HL-60/S4 treated with phorbol 12-myristate 13-acetate at 8.2 ng/mL for 4 days and 3 days (cell line): Measurements from ENCODE around the gene LRATD1.

Experiments used
- in situ Hi-C: fragments of 300-500 bp; cut with MboI; formaldehyde crosslinking; loops from 2 replicates; pipeline ENCODE4 v1.15.0; 2022; ENCODE audit warnings: low sequenced_read_pairs

The LRATD1 gene

DNA sequence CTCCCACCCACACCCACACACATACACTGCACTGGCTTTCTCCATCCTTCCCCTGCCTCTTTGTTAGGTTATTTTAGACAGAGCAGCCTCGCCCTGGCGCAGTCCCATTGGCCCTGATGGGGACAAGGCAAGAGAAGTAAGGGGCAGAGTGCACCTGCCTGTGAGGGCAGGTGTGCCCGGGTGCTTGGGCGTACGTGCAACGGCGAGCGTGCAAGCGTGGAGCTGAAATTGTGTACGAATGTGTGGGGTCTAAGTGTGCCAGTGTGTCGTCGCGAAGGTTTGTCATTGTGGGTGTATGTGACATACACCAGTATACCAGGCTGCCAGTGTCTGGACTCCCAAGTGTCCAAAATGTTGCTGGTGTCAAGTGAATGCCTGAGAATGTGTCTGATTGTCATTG, 544 bp downstream of the LRATD1 start:
- in situ Hi-C loops: no loop called here

- in situ Hi-C loops: no loop called here
These were observed 1.1 kb downstream of the LRATD1 start for GRCh38 chr2:14633461-14634181.

DNA sequence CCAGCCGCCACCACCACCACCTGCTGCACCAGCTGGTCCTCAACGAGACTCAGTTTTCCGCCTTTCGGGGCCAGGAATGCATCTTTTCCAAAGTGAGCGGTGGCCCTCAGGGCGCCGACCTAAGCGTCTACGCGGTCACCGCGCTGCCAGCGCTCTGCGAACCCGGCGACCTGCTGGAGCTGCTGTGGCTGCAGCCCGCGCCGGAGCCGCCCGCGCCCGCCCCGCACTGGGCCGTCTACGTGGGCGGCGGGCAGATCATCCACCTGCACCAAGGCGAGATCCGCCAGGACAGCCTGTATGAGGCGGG, 1.6 kb downstream of the LRATD1 start:
- in situ Hi-C loops: no loop called here

DNA sequence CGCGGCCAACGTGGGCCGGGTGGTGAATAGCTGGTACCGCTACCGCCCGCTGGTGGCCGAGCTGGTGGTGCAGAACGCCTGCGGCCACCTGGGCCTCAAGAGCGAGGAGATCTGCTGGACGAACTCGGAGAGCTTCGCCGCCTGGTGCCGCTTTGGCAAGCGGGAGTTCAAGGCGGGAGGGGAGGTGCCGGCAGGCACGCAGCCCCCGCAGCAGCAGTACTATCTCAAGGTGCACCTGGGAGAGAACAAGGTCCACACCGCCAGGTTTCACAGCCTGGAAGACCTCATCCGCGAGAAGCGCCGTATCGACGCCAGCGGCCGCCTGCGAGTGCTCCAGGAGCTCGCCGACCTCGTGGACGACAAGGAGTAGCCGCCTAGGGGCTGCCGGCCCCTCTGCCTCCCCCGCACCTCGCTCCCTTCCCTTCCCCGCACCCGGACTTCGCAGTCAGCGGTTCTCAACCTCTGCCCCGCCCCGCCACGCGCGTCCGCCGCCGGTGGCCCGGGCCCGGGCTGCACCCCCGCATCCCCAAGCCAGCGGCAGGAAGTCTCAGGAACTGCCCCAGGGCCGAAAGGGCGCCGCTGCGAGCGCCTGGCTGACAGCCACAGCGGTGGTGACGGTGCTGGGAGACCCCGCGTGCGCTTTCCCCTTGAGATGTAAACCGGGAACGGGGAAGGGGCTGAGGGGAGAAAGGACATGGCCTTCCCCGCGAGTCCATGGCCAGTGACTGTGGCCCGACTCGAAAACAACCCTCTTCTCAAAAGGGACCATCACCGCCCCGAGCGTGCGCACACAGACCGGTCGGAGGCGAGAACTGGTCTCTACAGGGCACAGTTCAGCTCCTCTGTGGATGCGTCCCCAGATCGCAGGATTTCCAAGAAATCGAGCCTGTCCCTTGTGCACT, 2.2 kb downstream of the LRATD1 start:
- in situ Hi-C loops: no loop called here

DNA sequence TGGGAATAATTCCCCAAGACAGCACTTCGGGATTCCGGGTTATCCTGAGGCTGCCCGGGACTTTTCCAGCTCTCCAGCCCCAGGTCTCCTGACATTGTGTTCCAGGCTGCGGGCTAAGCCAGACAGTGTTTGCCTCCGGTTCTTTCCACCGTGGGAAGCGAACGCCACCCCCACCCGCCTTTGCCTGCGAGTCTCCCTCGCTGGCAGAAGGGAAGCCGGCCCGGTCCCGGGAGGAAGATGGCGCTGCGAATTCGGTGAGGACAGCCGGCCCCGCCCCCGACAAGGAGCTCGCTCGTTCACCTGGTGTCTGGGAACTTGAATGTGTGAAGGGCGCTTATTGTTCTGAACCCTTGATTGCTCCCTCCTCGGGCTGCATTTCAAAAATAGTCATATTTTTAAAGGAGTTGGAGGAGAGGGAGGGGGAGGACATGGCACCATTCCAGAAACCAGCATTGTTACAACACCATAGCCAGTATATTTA, 2.9 kb downstream of the LRATD1 start:
- in situ Hi-C loops: no loop called here

DNA sequence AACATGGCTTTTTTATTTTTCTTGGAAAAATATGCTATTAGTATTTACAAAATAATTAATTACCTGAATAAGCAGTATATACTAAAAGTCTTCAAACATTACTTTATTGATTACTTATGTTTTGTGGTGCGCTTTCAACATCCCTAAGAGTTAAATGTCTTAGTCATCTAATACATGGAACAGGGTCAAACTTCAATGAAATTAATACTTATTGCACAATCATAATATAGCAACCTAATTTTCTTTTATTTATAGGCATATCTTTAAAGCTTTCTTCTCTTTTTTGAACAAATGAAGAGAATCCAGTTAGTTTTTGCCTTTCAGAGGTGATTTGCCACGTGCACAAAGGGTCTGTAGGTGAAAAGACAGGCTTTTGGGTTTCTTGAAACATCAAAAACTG, 6.0 kb downstream of the LRATD1 start:
- in situ Hi-C loops: no loop called here

- in situ Hi-C loops: no loop called here
These were observed 8.6 kb downstream of the LRATD1 start for GRCh38 chr2:14641116-14641515.

DNA sequence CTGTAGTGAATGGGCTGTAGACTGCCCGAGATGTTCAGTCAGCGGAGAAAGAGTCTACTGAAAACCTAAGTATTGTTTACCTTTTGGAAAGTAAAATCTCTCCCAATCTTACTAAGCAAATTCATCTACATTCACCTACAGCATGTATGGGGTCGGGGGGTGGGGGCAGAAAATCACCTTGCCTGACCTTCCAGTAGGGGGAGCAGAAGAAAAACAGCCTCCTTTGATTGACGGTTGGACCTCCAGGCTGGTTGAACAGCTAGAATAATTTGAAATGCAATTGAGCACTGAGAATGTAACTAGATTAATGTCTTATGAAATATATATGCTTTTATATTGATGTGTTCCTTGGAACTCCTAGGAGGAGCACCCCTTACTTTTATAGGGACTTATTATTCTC, 10.0 kb downstream of the LRATD1 start:
- in situ Hi-C loops: no loop called here

GRCh38 chr2:14647714-14648113, 15.2 kb downstream of the LRATD1 start:
- in situ Hi-C loops: no loop called here

DNA sequence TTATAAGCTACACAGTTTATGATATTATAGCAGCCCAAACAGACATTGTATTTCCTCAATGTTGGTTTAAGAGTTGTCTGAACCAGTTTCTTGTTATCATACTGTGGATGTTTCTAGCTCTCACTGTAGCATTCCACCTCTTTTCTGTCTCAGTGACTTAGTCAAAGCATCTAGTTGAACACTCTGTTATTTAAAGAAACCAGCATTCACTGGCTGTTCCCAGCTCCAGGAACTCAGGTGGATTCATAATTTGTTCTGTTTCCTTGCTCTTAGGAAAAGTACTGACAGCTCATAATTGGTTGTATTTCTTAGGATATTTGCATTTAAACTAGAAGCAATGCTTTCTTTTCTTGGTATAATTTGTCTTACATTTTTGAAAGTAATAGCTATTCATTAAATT, 17.5 kb downstream of the LRATD1 start:
- in situ Hi-C loops: no loop called here

DNA sequence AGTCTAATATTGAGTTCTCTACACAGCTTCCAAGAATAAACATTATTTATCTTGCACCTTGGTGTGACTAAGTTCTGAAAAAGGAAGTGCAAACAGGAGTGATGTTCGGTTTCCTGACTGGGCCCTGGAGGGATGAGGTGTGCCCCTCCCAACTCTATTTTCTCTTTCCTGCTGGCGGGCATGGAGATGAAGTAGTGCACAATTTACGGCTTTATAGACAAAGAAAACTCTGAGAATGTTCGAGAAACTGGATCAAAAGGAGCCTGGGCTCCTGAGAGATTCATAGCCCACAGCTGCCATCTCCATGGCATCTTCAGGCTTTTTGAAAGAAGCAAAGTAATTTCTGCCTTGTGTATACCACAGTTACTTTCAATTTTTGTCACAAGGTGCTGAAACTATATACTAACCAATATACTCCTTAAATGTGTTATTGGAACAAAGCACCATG, 22.3 kb downstream of the LRATD1 start:
- in situ Hi-C loops: no loop called here

DNA sequence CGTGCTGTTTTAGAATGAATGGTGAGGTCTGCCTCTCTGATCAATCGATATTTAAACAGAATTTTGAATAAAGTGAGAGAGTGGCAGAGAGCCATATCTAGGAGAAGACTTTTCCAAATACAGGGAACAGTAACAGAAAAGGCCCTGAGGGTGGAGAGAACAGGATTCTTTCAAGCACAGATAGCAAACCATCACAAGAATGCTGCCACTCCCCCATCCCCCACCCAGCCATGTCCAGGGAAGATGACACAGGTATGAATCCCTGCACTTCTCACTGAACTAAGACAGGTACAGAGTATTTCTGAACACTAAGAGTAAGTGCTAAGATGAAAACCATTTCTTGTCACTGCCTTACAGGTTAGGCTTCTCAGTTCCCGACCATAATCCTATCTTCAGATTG, 23.6 kb downstream of the LRATD1 start:
- in situ Hi-C loops: no loop called here

GRCh38 chr2:14661163-14661562, 28.6 kb downstream of the LRATD1 start:
- in situ Hi-C loops: no loop called here

DNA sequence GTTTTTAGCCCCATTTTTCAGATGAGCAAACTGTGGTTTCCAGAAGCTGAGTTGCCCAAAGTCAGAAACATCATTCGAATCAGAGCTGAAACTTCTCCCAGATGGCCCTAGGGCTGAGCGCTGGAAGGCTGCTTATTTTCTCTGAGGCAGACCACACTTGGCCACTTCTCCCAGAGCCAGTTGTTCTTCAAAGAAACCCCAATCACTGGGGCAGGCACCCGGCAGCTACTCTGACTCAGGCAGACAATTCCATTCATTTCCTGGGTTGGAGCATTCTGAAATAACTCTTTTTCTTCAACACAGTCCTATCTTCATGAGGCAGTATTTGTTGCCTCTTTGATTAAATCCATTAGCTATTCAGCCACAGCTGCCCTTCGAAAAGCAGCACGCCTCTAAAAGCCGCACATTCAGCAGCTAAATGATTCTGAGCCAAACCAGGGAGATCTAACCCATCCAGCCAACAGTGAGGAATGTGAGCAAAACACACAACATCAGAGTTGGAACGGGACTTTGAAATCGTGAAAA, 40.9 kb downstream of the LRATD1 start:
- in situ Hi-C loops: no loop called here

DNA sequence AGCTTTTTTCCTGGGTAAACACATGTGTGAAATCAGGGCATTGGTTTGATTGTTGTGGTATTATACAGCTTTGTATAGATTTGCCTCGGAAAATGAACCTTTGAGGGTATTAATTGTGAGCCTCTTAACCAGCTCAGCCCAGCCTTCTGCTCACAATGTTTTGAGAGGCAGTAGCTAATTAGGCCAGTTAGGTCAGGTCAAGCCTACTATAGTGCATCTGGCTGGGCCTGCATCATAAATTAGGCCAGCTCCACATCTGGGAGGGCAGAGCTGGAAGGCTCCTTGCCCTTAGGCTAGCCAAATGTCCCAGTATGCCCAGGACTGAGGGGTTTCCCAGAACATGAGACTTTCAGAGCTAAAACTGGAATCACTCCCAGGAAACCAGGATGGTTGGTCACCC, 43.0 kb downstream of the LRATD1 start:
- in situ Hi-C loops: no loop called here

- in situ Hi-C loops: no loop called here
These were observed 43.9 kb downstream of the LRATD1 start for GRCh38 chr2:14676371-14676770.

GRCh38 chr2:14677039-14677438, 44.5 kb downstream of the LRATD1 start:
- in situ Hi-C loops: no loop called here

DNA sequence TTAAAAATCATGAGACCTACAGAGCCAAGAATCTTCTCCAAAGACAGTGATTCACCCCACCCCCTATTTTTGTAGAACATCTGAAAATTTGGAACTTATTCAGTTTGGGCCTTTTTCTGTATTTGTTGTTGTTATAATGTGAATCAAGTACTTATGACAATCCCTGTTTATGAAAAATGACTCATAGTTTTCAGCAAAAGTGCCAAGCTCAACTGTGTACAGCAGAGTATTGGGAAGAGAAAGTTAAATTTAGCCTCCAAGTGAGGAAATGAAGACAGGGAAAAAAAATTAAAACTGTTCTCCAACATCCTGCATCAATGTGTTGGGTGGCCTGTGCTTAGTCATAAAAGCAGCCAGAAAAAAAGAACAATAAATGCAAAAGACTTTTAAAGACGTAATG, 46.2 kb downstream of the LRATD1 start:
- in situ Hi-C loops: no loop called here

DNA sequence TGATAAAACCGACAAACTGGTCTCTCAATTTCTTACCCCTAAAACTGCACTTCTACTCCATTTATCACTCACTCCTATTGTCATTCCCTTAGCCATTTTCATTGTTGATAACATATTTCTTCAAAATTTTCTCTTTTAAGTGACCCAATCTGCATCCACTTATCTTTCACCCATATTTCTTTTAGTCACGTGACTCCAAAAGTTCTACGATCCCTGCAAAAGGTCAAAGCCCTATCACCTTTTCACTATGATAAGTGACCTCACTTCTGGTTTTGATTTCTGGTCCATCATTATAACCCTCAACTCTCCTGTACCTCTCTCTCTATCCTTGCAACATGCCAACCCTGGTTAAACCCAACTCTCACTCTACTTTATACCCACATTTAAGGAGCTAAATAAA, 49.1 kb downstream of the LRATD1 start:
- in situ Hi-C loops: no loop called here
